Measurements from ENCODE around the gene COL8A2. TPM values are rescaled to one million over a fixed set of nuclear protein-coding genes. Genes with fewer than 3 reads are reported as not detected.

The COL8A2 gene
- total RNA-seq, 1 experiment from 2014 or later: 2.3 TPM

DNA sequence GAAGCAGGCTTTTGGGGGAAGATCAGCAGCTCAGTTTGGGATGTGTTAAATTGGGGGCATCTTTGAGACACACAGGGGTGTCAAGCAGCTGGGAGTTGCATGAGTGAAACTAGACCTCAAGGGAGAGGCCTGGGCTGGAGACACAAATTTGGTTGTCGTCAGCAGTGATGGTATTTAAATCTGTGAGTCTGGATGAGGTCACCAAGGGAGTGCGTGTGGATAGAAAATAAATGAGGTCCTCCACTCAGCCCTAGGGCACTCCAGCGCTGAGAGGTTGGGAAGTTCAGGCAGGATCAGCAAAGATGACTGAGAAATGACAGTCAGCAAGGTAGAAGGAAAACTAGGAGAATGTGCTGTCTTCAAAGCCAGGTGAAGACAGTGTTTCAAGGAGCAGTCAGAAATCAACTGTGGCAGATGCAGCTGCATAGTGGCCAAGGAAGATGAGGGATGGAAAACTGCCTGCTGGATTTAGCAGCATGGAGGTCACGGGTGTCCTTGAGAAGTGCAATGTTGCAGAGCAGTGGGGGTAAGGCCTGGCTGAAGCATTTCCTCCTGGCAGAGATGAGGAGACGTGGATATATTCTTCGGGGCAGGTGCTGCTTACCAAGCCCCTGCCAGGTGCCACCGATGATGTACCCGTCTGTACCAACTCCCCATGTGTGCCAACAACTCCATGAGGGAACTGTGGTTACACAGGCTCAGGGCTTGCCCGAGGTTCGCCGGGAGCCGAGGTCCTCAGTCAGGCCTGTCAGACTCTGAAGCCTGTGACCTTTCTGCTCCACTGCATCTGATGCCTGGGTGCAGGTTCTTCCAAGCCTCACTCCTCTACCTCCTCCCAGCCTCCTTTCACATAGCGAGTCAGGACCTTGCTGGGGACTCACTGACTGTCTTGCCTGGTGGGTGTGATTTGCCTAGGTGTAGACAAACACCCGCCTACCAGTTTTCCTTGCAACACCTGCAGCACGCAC is 42.2 kb upstream of the COL8A2 start:
- DNase-seq (ENCODE audit: low spot score): no peak
- ChIA-PET CTCF (interaction anchor here (0.6 to 3.5 kb wide), 3 partner anchors 18 to 129 kb away, joined by 4 to 19 read pairs (median 5); partner anchors contain the start of gene TRAPPC3), POLR2A (no interaction called here)
- Mint-ChIP-seq H3K27ac (peak overlapping the region; percentile 12), H3K4me1 (peaks cover 3% of the 10 kb centered on the region), H3K4me3 (no peak overlapping the region), H3K36me3 (peaks cover 7% of the 10 kb centered on the region), H3K9me3 (no peaks in the 10 kb centered on the region), H3K27me3 (ENCODE audit: low read depth) (no peaks in the 10 kb centered on the region)
- no peak for ATAC-seq
- TF ChIP-seq, protein P1, sequence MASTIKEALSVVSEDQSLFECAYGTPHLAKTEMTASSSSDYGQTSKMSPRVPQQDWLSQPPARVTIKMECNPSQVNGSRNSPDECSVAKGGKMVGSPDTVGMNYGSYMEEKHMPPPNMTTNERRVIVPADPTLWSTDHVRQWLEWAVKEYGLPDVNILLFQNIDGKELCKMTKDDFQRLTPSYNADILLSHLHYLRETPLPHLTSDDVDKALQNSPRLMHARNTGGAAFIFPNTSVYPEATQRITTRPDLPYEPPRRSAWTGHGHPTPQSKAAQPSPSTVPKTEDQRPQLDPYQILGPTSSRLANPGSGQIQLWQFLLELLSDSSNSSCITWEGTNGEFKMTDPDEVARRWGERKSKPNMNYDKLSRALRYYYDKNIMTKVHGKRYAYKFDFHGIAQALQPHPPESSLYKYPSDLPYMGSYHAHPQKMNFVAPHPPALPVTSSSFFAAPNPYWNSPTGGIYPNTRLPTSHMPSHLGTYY (CRISPR knock-in tag; IDR thresholded peaks at IDR 0.05): no peak
- TF ChIP-seq ZNF138 (CRISPR knock-in tag; conservative IDR thresholded peaks at IDR 0.05) (no peak), FOXK1 (CRISPR knock-in tag; IDR thresholded peaks at IDR 0.05) (no peak), SMAD4 (CRISPR knock-in tag; IDR thresholded peaks at IDR 0.05) (no peak), ATF1 (CRISPR knock-in tag; IDR thresholded peaks at IDR 0.05) (no peak), ZNF423 (CRISPR knock-in tag; IDR thresholded peaks at IDR 0.05) (no peak), JAZF1 (CRISPR knock-in tag; IDR thresholded peaks at IDR 0.05) (no peak), OVOL2 (CRISPR knock-in tag; IDR thresholded peaks at IDR 0.05; ENCODE audit: borderline replicate concordance) (no peak), JUN (CRISPR knock-in tag; IDR thresholded peaks at IDR 0.05) (no peak), FOXJ3 (CRISPR knock-in tag; IDR thresholded peaks at IDR 0.05; ENCODE audit: borderline replicate concordance) (no peak)
- TF ChIP-seq, protein P2, sequence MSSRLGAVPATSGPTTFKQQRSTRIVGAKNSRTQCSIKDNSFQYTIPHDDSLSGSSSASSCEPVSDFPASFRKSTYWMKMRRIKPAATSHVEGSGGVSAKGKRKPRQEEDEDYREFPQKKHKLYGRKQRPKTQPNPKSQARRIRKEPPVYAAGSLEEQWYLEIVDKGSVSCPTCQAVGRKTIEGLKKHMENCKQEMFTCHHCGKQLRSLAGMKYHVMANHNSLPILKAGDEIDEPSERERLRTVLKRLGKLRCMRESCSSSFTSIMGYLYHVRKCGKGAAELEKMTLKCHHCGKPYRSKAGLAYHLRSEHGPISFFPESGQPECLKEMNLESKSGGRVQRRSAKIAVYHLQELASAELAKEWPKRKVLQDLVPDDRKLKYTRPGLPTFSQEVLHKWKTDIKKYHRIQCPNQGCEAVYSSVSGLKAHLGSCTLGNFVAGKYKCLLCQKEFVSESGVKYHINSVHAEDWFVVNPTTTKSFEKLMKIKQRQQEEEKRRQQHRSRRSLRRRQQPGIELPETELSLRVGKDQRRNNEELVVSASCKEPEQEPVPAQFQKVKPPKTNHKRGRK (CRISPR knock-in tag; IDR thresholded peaks at IDR 0.05; ENCODE audit: borderline replicate concordance): no peak
- TF ChIP-seq, protein P3, sequence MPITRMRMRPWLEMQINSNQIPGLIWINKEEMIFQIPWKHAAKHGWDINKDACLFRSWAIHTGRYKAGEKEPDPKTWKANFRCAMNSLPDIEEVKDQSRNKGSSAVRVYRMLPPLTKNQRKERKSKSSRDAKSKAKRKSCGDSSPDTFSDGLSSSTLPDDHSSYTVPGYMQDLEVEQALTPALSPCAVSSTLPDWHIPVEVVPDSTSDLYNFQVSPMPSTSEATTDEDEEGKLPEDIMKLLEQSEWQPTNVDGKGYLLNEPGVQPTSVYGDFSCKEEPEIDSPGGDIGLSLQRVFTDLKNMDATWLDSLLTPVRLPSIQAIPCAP (CRISPR knock-in tag; IDR thresholded peaks at IDR 0.05): no peak

GRCh38 chr1:36166136-36166535 is 41.1 kb upstream of the COL8A2 start:
- Mint-ChIP-seq H3K27me3 (ENCODE audit: low read depth) (no peaks in the 10 kb centered on the region), H3K9me3 (no peaks in the 10 kb centered on the region), H3K27ac (0 out of 2 replicates have a peak overlapping the region, but pooled peaks have one; percentile 40), H3K4me3 (no peak overlapping the region), H3K4me1 (peaks cover 14% of the 10 kb centered on the region), H3K36me3 (peaks cover 1% of the 10 kb centered on the region)
- ATAC-seq (no peak), DNase-seq (ENCODE audit: low spot score) (no peak)
- ChIA-PET POLR2A (no interaction called here), CTCF (interaction anchor here (0.6 to 1.6 kb wide), 4 partner anchors 15 to 130 kb away, joined by 3 to 5 read pairs (median 4); partner anchors contain the start of gene TRAPPC3)
- TF ChIP-seq EMX1 (CRISPR knock-in tag; IDR thresholded peaks at IDR 0.05): no peak
- no peak for TF ChIP-seq HMGA2 (CRISPR knock-in tag; IDR thresholded peaks at IDR 0.05)
- TF ChIP-seq ZBTB43 (CRISPR knock-in tag; IDR thresholded peaks at IDR 0.05): no peak
- TF ChIP-seq SOX15 (CRISPR knock-in tag; IDR thresholded peaks at IDR 0.05): no peak
- TF ChIP-seq CBFB (CRISPR knock-in tag; IDR thresholded peaks at IDR 0.05; ENCODE audit: low read depth): no peak
- no peak for TF ChIP-seq TP53 (CRISPR knock-in tag; IDR thresholded peaks at IDR 0.05)
- no peak for TF ChIP-seq AR (CRISPR knock-in tag; IDR thresholded peaks at IDR 0.05)
- no peak for TF ChIP-seq ATF6 (CRISPR knock-in tag; IDR thresholded peaks at IDR 0.05)
- TF ChIP-seq, protein P4, sequence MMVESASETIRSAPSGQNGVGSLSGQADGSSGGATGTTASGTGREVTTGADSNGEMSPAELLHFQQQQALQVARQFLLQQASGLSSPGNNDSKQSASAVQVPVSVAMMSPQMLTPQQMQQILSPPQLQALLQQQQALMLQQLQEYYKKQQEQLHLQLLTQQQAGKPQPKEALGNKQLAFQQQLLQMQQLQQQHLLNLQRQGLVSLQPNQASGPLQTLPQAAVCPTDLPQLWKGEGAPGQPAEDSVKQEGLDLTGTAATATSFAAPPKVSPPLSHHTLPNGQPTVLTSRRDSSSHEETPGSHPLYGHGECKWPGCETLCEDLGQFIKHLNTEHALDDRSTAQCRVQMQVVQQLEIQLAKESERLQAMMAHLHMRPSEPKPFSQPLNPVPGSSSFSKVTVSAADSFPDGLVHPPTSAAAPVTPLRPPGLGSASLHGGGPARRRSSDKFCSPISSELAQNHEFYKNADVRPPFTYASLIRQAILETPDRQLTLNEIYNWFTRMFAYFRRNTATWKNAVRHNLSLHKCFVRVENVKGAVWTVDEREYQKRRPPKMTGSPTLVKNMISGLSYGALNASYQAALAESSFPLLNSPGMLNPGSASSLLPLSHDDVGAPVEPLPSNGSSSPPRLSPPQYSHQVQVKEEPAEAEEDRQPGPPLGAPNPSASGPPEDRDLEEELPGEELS (CRISPR knock-in tag; IDR thresholded peaks at IDR 0.05): no peak
- no peak for TF ChIP-seq MLX (CRISPR knock-in tag; IDR thresholded peaks at IDR 0.05)
